Superior temporal gyrus (tissue), 1 donor: Measurements from ENCODE around the gene TSFM.
"Not testable (repeated sequence)": the region's sequence is repeated elsewhere in the genome, so short reads cannot be mapped to it uniquely, and the experiment has no call there.

Source experiments
- DNase-seq: peaks from one replicate; pipeline ENCODE4 v3.0.0-alpha.2; 2016; ENCODE audit errors: extremely low spot score

Gene TSFM

GRCh38 chr12:57815177-57816000, 32.8 kb downstream of the TSFM start:
- DNase-seq, result no peak

GRCh38 chr12:57816001-57816854, 33.6 kb downstream of the TSFM start:
- no peak for DNase-seq

GRCh38 chr12:57816855-57817151, 34.2 kb downstream of the TSFM start:
- no peak for DNase-seq

GRCh38 chr12:57817261-57817989, 34.8 kb downstream of the TSFM start:
- no peak for DNase-seq

- DNase-seq, result not testable (repeated sequence)
Measured at GRCh38 chr12:57817990-57818331, 35.4 kb downstream of the TSFM start.

GRCh38 chr12:57820119-57820518, 37.5 kb downstream of the TSFM start:
- DNase-seq, result not testable (repeated sequence)

- not testable (repeated sequence) for DNase-seq
Measured at GRCh38 chr12:57821015-57821414, 38.4 kb downstream of the TSFM start.

- no peak for DNase-seq
Measured at GRCh38 chr12:57821474-57822214, 39.1 kb downstream of the TSFM start.

GRCh38 chr12:57822392-57823130, 40.0 kb downstream of the TSFM start:
- no peak for DNase-seq

GRCh38 chr12:57823131-57823907, 40.7 kb downstream of the TSFM start:
- DNase-seq, result no peak

GRCh38 chr12:57823908-57824640, 41.5 kb downstream of the TSFM start:
- DNase-seq, result no peak

GRCh38 chr12:57825451-57825850, 42.9 kb downstream of the TSFM start:
- DNase-seq, result no peak

GRCh38 chr12:57826400-57826799, 43.8 kb downstream of the TSFM start:
- DNase-seq, result no peak

- DNase-seq, result no peak
Measured at GRCh38 chr12:57826966-57827365, 44.4 kb downstream of the TSFM start.

GRCh38 chr12:57829025-57829777, 46.6 kb downstream of the TSFM start:
- no peak for DNase-seq

GRCh38 chr12:57830393-57830792, 47.8 kb downstream of the TSFM start:
- no peak for DNase-seq

GRCh38 chr12:57832966-57833365, 50.4 kb downstream of the TSFM start:
- DNase-seq, result no peak

GRCh38 chr12:57833672-57834071, 51.1 kb downstream of the TSFM start:
- no peak for DNase-seq
